ENCODE data around the gene SUSD4. TPM values are rescaled to one million over a fixed set of nuclear protein-coding genes. Genes with fewer than 3 reads are reported as not detected.

Gene SUSD4
- polyA plus RNA-seq, 2 of the 4 experiments (the other 2 are of a cell fraction) = 0.61 to 0.85 TPM

DNA sequence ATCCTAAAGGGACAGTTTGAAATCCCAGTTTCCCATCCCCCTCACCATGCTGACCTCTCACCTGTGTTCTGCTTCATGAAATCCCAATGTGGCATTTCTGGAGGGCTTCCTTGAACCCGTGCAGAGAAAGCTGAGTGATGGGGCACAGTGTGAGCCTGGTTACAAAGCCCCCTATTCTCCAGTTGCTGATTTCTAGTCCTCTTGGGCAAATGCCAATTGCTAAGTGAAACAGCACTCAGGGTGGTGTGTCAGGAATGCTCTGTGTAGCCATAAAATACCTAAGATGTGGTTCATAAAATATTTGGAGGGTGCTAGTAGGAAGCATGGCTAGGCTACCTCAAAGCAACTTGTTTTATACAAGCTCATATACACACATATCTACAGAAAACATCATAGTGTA lies 32.0 kb downstream of the SUSD4 start:
- ATAC-seq (no peak), FAIRE-seq (no peak), DNase-seq (ENCODE audit: low read depth in 1 of 2, low spot score in 1 of 2) (no peak)
- ChIA-PET POLR2A (no interaction called here), CTCF (interaction anchor here (0.6 to 0.8 kb wide), 2 partner anchors 27 to 57 kb away, joined by 3 read pairs; no protein-coding TSS in a partner anchor)
- Histone ChIP-seq H3K4me1 (no peaks in the 10 kb centered on the region), H3K9me3 (no peaks in the 10 kb centered on the region), H3K4me3 (no peak overlapping the region), H3K4me2 (no peak overlapping the region), H3K27ac (no peak overlapping the region)
- TF ChIP-seq CEBPB (IDR thresholded peaks at IDR 0.05) (no peak), ZNF302 (CRISPR knock-in tag; IDR thresholded peaks at IDR 0.05) (no peak), MAFK (IDR thresholded peaks at IDR 0.05; ENCODE audit: partially characterized antibody) (no peak), MYC (IDR thresholded peaks at IDR 0.05; ENCODE audit: borderline replicate concordance, low read length) (no peak), POLR2A (IDR thresholded peaks at IDR 0.05; ENCODE audit: low read length) (no peak), JUNB (IDR thresholded peaks at IDR 0.05) (no peak), SREBF2 (IDR thresholded peaks at IDR 0.05) (no peak)
- 0% methylated on average over 1 of the region's 1 CpG for WGBS (ENCODE audit: missing lambda C conversion rate)

DNA sequence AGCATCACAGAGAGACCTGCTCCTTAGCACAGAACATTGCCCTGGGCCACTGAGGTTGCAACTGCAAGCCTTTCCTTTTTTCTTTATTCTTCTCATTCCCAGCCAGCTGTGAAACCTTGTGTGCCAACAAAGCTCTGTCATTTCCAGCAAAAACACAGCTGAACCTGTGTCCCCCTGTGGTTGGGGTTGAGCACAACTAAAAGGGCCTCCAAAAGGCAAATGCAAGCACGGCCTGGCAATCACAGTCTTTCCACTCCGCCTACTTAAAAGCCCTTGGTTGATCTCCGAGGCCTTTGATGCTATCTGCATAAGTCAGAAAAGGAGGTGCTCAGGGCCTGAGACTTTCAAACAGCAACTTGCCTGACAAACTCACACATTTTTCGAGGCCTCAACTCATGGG lies 32.7 kb downstream of the SUSD4 start:
- Histone ChIP-seq H3K4me2 (no peak overlapping the region), H3K4me3 (no peak overlapping the region), H3K9me3 (no peaks in the 10 kb centered on the region), H3K27ac (no peak overlapping the region), H3K4me1 (no peaks in the 10 kb centered on the region)
- ATAC-seq (no peak), FAIRE-seq (no peak), DNase-seq (ENCODE audit: low read depth in 1 of 2, low spot score in 1 of 2) (no peak)
- ChIA-PET CTCF (interaction anchor here (0.6 kb wide), 1 partner anchor 28 kb away, joined by 3 read pairs; no protein-coding TSS in a partner anchor), POLR2A (no interaction called here)
- TF ChIP-seq HEYL (CRISPR knock-in tag; IDR thresholded peaks at IDR 0.05) (no peak), ZC3H11A (IDR thresholded peaks at IDR 0.05) (no peak), CEBPB (IDR thresholded peaks at IDR 0.05) (no peak), GATA3 (IDR thresholded peaks at IDR 0.05; ENCODE audit: borderline replicate concordance) (no peak), POLR2A (IDR thresholded peaks at IDR 0.05; ENCODE audit: low read length) (no peak), CBX8 (IDR thresholded peaks at IDR 0.05) (no peak)
- TF ChIP-seq, protein P1, sequence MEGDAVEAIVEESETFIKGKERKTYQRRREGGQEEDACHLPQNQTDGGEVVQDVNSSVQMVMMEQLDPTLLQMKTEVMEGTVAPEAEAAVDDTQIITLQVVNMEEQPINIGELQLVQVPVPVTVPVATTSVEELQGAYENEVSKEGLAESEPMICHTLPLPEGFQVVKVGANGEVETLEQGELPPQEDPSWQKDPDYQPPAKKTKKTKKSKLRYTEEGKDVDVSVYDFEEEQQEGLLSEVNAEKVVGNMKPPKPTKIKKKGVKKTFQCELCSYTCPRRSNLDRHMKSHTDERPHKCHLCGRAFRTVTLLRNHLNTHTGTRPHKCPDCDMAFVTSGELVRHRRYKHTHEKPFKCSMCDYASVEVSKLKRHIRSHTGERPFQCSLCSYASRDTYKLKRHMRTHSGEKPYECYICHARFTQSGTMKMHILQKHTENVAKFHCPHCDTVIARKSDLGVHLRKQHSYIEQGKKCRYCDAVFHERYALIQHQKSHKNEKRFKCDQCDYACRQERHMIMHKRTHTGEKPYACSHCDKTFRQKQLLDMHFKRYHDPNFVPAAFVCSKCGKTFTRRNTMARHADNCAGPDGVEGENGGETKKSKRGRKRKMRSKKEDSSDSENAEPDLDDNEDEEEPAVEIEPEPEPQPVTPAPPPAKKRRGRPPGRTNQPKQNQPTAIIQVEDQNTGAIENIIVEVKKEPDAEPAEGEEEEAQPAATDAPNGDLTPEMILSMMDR (IDR thresholded peaks at IDR 0.05) = no peak
- TF ChIP-seq, protein P2, sequence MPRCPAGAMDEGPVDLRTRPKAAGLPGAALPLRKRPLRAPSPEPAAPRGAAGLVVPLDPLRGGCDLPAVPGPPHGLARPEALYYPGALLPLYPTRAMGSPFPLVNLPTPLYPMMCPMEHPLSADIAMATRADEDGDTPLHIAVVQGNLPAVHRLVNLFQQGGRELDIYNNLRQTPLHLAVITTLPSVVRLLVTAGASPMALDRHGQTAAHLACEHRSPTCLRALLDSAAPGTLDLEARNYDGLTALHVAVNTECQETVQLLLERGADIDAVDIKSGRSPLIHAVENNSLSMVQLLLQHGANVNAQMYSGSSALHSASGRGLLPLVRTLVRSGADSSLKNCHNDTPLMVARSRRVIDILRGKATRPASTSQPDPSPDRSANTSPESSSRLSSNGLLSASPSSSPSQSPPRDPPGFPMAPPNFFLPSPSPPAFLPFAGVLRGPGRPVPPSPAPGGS (IDR thresholded peaks at IDR 0.05) = no peak
- WGBS (ENCODE audit: missing lambda C conversion rate) = 38% methylated on average over 4 of the region's 4 CpGs

DNA sequence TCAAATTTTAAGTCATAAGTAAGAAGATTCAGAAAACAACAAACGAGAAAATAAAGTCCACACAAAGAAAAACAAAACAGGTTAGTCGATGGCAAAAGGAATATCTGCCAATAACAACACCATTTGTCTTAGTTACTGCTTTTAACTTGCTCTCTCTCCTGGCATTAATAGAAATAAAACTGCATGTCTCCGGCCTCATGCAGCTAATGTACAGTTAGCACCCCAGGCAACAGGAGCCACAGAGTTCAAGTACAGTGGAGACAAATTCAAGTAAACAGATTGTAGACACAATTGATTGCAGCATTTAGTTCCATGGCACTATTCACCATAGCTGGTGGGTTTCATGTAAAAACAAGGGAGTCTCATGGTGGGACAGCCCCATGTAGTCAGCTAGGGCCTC lies 33.5 kb downstream of the SUSD4 start:
- ATAC-seq (no peak), DNase-seq (ENCODE audit: low read depth in 1 of 2, low spot score in 1 of 2) (no peak), FAIRE-seq (no peak)
- TF ChIP-seq TP53 (CRISPR knock-in tag; IDR thresholded peaks at IDR 0.05) = no peak
- TF ChIP-seq CHD2 (IDR thresholded peaks at IDR 0.05; ENCODE audit: low read length, partially characterized antibody) = no peak
- TF ChIP-seq ZSCAN20 (CRISPR knock-in tag; IDR thresholded peaks at IDR 0.05) = no peak
- no peak for TF ChIP-seq BHLHE40 (IDR thresholded peaks at IDR 0.05; ENCODE audit: low read depth, low read length)
- no peak for TF ChIP-seq MAZ (IDR thresholded peaks at IDR 0.05; ENCODE audit: borderline replicate concordance, low read depth, low read length)
- TF ChIP-seq, protein P3, sequence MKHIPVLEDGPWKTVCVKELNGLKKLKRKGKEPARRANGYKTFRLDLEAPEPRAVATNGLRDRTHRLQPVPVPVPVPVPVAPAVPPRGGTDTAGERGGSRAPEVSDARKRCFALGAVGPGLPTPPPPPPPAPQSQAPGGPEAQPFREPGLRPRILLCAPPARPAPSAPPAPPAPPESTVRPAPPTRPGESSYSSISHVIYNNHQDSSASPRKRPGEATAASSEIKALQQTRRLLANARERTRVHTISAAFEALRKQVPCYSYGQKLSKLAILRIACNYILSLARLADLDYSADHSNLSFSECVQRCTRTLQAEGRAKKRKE (CRISPR knock-in tag; IDR thresholded peaks at IDR 0.05; ENCODE audit: low read depth) = no peak
- no peak for TF ChIP-seq HOXB5 (CRISPR knock-in tag; IDR thresholded peaks at IDR 0.05)
- TF ChIP-seq HDAC2 (IDR thresholded peaks at IDR 0.05) = no peak
- no peak for TF ChIP-seq KDM1A (IDR thresholded peaks at IDR 0.05; ENCODE audit: low read depth)
- TF ChIP-seq, protein P1 (IDR thresholded peaks at IDR 0.05) = no peak
- no peak for TF ChIP-seq HOXA7 (CRISPR knock-in tag; IDR thresholded peaks at IDR 0.05)
- TF ChIP-seq HOXB13 (CRISPR knock-in tag; IDR thresholded peaks at IDR 0.05; ENCODE audit: low read depth) = no peak
- no peak for TF ChIP-seq TFCP2L1 (CRISPR knock-in tag; IDR thresholded peaks at IDR 0.05)
- H3K4me2 ChIP-seq = no peak overlapping the region
- POLR2A ChIA-PET = no interaction called here
- CTCF ChIA-PET = interaction anchor here (0.6 kb wide), 1 partner anchor 27 kb away, joined by 3 read pairs; no protein-coding TSS in a partner anchor
- no peaks in the 10 kb centered on the region for H3K4me1 ChIP-seq
- 8% methylated on average over 3 of the region's 3 CpGs for WGBS (ENCODE audit: missing lambda C conversion rate)
- H3K9me3 ChIP-seq = no peaks in the 10 kb centered on the region
- no peak overlapping the region for H3K27ac ChIP-seq
- no peak overlapping the region for H3K4me3 ChIP-seq

Measured in A549 (cell line).